PC-9 (cell line): ENCODE data around the gene RUNX1. TPM values are rescaled to one million over a fixed set of nuclear protein-coding genes. Genes with fewer than 3 reads are reported as not detected.

ENCODE experiments used
- BruUV-seq: library from RNA; stranded (reverse); fragments of 400-500 nt; replicated peaks from 2 replicates; lab custom pipeline; 2021; lab: Mats Ljungman, UMichigan
- CTCF ChIA-PET: fragments of 300-600 bp; sonication (Branson Sonifier 250); formaldehyde crosslinking; loops from one replicate; lab custom pipeline; 2022; ENCODE audit warnings: antibody characterized with exemption; lab: Charles Lee
- POLR2A ChIA-PET: fragments of 300-600 bp; sonication (Branson Sonifier 250); formaldehyde crosslinking; loops from one replicate; lab custom pipeline; 2022; ENCODE audit warnings: antibody characterized with exemption; ENCODE audit not compliant: unreplicated experiment; lab: Charles Lee
- DNase-seq, 2 experiments: peaks; one replicate each; pipeline versions ENCODE4 v3.0.0 to v3.0.0-alpha.2; 2015 to 2022; ENCODE audit warnings: mixed read lengths in 1 of 2
- H2AFZ ChIP-seq: fragments of 200-600 bp; sonication (generic); 2 replicates; pipeline ENCODE4 v1.8.1; 2017; ENCODE audit warnings: antibody characterized with exemption
- H3F3A ChIP-seq: fragments of 200-600 bp; sonication (generic); 2 replicates; pipeline ENCODE4 v1.8.1; 2017; ENCODE audit warnings: antibody characterized with exemption, mild to moderate bottlenecking, low read depth; ENCODE audit not compliant: insufficient read depth
- H3K27ac ChIP-seq: fragments of 200-600 bp; sonication (generic); 2 replicates; pipeline ENCODE4 v1.6.1; 2016; ENCODE audit warnings: mixed run types
- H3K27me3 ChIP-seq: fragments of 200-600 bp; sonication (generic); 2 replicates; pipeline ENCODE4 v1.6.1; 2016; ENCODE audit warnings: low read depth, mixed run types; ENCODE audit not compliant: insufficient read depth
- H3K36me3 ChIP-seq: fragments of 200-600 bp; sonication (generic); 2 replicates; pipeline ENCODE4 v1.6.1; 2016; ENCODE audit warnings: low read depth, mixed run types
- H3K4me1 ChIP-seq: fragments of 200-600 bp; sonication (generic); replicated peaks from 2 replicates; pipeline ENCODE4 v1.6.1; 2016; ENCODE audit warnings: mixed run types; ENCODE audit not compliant: insufficient read depth
- H3K4me2 ChIP-seq: fragments of 200-600 bp; sonication (generic); 2 replicates; pipeline ENCODE4 v1.6.1; 2017; ENCODE audit warnings: mixed run types
- H3K4me3 ChIP-seq: fragments of 200-600 bp; sonication (generic); 2 replicates; pipeline ENCODE4 v1.6.1; 2016; ENCODE audit warnings: mixed run types
- H3K79me2 ChIP-seq: fragments of 200-600 bp; sonication (generic); 2 replicates; pipeline ENCODE4 v1.6.1; 2017; ENCODE audit warnings: low read depth, mixed run types
- H3K9me2 ChIP-seq: fragments of 200-600 bp; sonication (generic); 2 replicates; pipeline ENCODE4 v1.8.1; 2017; ENCODE audit warnings: mild to moderate bottlenecking; ENCODE audit not compliant: insufficient read depth
- H3K9me3 ChIP-seq: fragments of 200-600 bp; sonication (generic); 2 replicates; pipeline ENCODE4 v1.8.1; 2016; ENCODE audit warnings: low read depth; ENCODE audit not compliant: insufficient read depth
- H4K20me1 ChIP-seq: fragments of 200-600 bp; sonication (generic); 2 replicates; pipeline ENCODE4 v1.8.1; 2017; ENCODE audit not compliant: insufficient read depth
- EZH2 ChIP-seq: fragments of 200-600 bp; sonication (generic); IDR thresholded peaks from 2 replicates; pipeline ENCODE4 v1.8.0; 2017; ENCODE audit warnings: antibody characterized with exemption, low read depth
- intact Hi-C: fragments of 100-400 bp; cut with micrococcal nuclease; formaldehyde crosslinking; loops from one replicate; pipeline ENCODE4 v1.10.0; 2022; ENCODE audit not compliant: unreplicated experiment
- total RNA-seq: library from RNA; stranded (reverse); gene quantifications from 2 replicates; pipeline ENCODE4 v1.2.3, GENCODE V29; 2021
- TF ChIP-seq, protein P1 (sequence below): fragments of 200-600 bp; sonication (generic); conservative IDR thresholded peaks from 2 replicates; pipeline ENCODE4 v1.6.1; 2017; ENCODE audit warnings: mixed run types, antibody characterized with exemption, mild to moderate bottlenecking, moderate library complexity

The RUNX1 gene
- total RNA-seq, 1 experiment from 2014 or later = 58.5 TPM

DNA sequence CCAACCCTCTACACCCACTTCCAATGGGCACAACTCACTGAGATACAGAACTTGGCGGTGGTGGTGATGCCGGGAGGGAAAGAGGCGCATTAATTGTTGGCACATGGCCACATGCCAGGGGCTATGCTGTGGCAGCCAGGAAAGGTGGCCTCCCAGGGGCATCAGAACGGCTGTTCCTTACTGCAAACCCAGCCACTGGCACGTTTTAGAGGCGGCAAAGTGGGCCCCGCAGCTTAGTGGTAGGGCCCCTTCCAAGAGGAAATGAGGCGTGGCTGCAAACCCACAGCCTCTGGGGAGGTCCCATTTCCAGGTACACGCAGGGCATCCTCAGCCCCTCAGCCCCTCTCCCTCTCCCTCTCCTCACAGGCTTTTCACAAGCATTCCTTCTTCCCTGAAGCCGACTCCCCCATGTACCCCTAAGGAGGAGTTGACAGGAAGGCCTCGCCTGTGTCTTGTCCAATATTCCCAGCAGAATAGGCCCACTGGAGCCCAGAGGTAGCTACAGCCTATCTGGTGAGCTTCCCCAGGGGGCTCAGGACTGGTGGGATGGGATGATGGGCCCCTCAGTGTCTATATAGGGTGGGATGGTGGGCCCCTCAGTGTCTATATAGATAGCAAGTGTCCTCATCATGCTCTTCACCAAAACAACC is 214.1 kb downstream of the RUNX1 start:
- POLR2A ChIA-PET = no interaction called here

DNA sequence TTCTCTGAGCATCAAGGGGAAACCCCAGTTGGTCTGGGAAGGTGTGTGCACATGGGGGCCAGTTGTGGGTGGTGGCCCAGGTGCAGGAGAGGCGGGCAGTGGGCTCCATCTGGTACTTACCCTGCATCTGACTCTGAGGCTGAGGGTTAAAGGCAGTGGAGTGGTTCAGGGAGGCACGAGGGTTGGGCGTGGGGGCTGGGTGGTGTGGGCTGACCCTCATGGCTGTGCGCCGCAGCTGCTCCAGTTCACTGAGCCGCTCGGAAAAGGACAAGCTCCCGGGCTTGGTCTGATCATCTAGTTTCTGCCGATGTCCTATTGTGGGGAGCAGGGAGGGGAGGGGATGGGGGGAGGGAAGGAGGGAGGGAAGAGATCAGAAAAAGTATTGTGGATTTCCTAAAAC is 214.8 kb downstream of the RUNX1 start:
- no peak for DNase-seq
- Histone ChIP-seq H3K4me1 (peaks cover 44% of the 10 kb centered on the region), H3K4me2 (no peak overlapping the region), H3K79me2 (peaks cover 70% of the 10 kb centered on the region), H3K9me2 (no peaks in the 10 kb centered on the region), H2AFZ (no peak overlapping the region), H3K27ac (peak overlapping the region; percentile 96; the same call in 1 of the 2 replicates), H3F3A (peaks cover 38% of the 10 kb centered on the region), H3K9me3 (no peaks in the 10 kb centered on the region), H3K4me3 (no peak overlapping the region), H4K20me1 (no peaks in the 10 kb centered on the region), H3K27me3 (no peaks in the 10 kb centered on the region), H3K36me3 (peaks cover 50% of the 10 kb centered on the region)
- ChIA-PET CTCF (interaction anchor here (0.6 kb wide), 1 partner anchor 21 kb away, joined by 8 read pairs; no protein-coding TSS in a partner anchor), POLR2A (no interaction called here)
- BruUV-seq = no TSS peak
- TF ChIP-seq EZH2 = no peak
- TF ChIP-seq, protein P1, sequence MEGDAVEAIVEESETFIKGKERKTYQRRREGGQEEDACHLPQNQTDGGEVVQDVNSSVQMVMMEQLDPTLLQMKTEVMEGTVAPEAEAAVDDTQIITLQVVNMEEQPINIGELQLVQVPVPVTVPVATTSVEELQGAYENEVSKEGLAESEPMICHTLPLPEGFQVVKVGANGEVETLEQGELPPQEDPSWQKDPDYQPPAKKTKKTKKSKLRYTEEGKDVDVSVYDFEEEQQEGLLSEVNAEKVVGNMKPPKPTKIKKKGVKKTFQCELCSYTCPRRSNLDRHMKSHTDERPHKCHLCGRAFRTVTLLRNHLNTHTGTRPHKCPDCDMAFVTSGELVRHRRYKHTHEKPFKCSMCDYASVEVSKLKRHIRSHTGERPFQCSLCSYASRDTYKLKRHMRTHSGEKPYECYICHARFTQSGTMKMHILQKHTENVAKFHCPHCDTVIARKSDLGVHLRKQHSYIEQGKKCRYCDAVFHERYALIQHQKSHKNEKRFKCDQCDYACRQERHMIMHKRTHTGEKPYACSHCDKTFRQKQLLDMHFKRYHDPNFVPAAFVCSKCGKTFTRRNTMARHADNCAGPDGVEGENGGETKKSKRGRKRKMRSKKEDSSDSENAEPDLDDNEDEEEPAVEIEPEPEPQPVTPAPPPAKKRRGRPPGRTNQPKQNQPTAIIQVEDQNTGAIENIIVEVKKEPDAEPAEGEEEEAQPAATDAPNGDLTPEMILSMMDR = no peak
- intact Hi-C loops = no loop called here

More for the DNA sequence above, 214.1 kb downstream of the RUNX1 start:
- Histone ChIP-seq H3K9me2 (no peaks in the 10 kb centered on the region), H2AFZ (no peak overlapping the region), H4K20me1 (no peaks in the 10 kb centered on the region), H3K9me3 (no peaks in the 10 kb centered on the region), H3K4me3 (no peak overlapping the region), H3F3A (peaks cover 44% of the 10 kb centered on the region), H3K27me3 (no peaks in the 10 kb centered on the region), H3K36me3 (peaks cover 50% of the 10 kb centered on the region), H3K4me2 (peak overlapping the region; percentile 54), H3K4me1 (peaks cover 51% of the 10 kb centered on the region), H3K79me2 (peaks cover 77% of the 10 kb centered on the region), H3K27ac (peak overlapping the region; percentile 96)
- no peak for DNase-seq
- no TSS peak for BruUV-seq
- TF ChIP-seq, protein P1 = no peak
- no peak for TF ChIP-seq EZH2
- intact Hi-C loops = no loop called here
- CTCF ChIA-PET = no interaction called here

DNA sequence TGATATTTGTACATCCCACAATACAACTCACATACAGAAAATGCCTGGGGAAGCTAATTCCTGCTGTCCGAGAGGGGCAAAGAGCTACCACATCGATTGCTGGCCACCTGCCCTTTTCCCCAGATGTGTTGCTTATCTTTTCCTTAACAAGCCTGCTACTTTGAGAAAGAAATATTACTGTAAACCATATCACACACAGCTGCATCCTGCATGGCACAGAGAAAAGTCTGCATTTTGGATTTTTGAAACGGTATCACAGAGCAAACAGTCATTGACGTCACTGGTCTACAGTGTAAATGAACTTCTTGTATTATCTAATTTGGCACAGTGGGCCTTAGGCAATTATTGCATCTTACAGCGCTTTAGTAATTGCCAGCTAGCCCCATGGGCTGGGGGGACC is 215.6 kb downstream of the RUNX1 start:
- Histone ChIP-seq H4K20me1 (no peaks in the 10 kb centered on the region), H3K4me2 (no peak overlapping the region), H3K9me2 (no peaks in the 10 kb centered on the region), H3F3A (peaks cover 31% of the 10 kb centered on the region), H3K4me1 (peaks cover 36% of the 10 kb centered on the region), H3K4me3 (no peak overlapping the region), H3K27me3 (no peaks in the 10 kb centered on the region), H3K27ac (no peak overlapping the region), H3K79me2 (peaks cover 71% of the 10 kb centered on the region), H2AFZ (no peak overlapping the region), H3K36me3 (peaks cover 59% of the 10 kb centered on the region), H3K9me3 (no peaks in the 10 kb centered on the region)
- no TSS peak for BruUV-seq
- POLR2A ChIA-PET = no interaction called here
- CTCF ChIA-PET = no interaction called here
- TF ChIP-seq EZH2 = no peak
- TF ChIP-seq, protein P1 = no peak
- intact Hi-C loops = no loop called here
- DNase-seq = no peak
